Karpas-422 (cell line): ENCODE data around the gene MAN2A2. TPM values are rescaled to one million over a fixed set of nuclear protein-coding genes. Genes with fewer than 3 reads are reported as not detected.

Experiments
- DNase-seq: peaks from one replicate; pipeline ENCODE4 v3.0.0-alpha.2; 2015
- H2AFZ ChIP-seq: fragments of 200-600 bp; sonication (generic); 2 replicates; pipeline ENCODE4 v1.6.1; 2014; ENCODE audit warnings: antibody characterized with exemption, low read length, mixed read lengths
- H3K27ac ChIP-seq: fragments of 200-600 bp; sonication (generic); 2 replicates; pipeline ENCODE4 v1.5.1; 2014; ENCODE audit warnings: mild to moderate bottlenecking, low read length, moderate library complexity
- H3K27me3 ChIP-seq: fragments of 200-600 bp; sonication (generic); 2 replicates; pipeline ENCODE4 v1.6.1; 2014; ENCODE audit warnings: low read length, mixed read lengths
- H3K36me3 ChIP-seq: fragments of 200-600 bp; sonication (generic); 2 replicates; pipeline ENCODE4 v1.6.1; 2014; ENCODE audit warnings: low read length, mixed read lengths; ENCODE audit not compliant: insufficient read depth
- H3K4me1 ChIP-seq: fragments of 200-600 bp; sonication (generic); 2 replicates; pipeline ENCODE4 v1.6.1; 2014; ENCODE audit warnings: mild to moderate bottlenecking, low read length, mixed read lengths
- H3K4me2 ChIP-seq: fragments of 200-600 bp; sonication (generic); 2 replicates; pipeline ENCODE4 v1.6.1; 2014; ENCODE audit warnings: low read length, low read depth, mild to moderate bottlenecking; ENCODE audit not compliant: poor library complexity, severe bottlenecking
- H3K4me3 ChIP-seq: fragments of 200-600 bp; sonication (generic); 2 replicates; pipeline ENCODE4 v1.5.1; 2014; ENCODE audit warnings: mild to moderate bottlenecking, antibody characterized with exemption, low read length, mixed read lengths
- H3K79me2 ChIP-seq: fragments of 200-600 bp; sonication (generic); 2 replicates; pipeline ENCODE4 v1.6.1; 2014; ENCODE audit warnings: mild to moderate bottlenecking, low read length, mixed read lengths
- H3K9ac ChIP-seq: fragments of 200-600 bp; sonication (generic); 2 replicates; pipeline ENCODE4 v1.6.0; 2014; ENCODE audit warnings: low read length
- H3K9me2 ChIP-seq: fragments of 200-600 bp; sonication (generic), shearing (Covaris generic); replicated peaks from 2 replicates; pipeline ENCODE4 v1.6.0; 2014; ENCODE audit warnings: mild to moderate bottlenecking, low read length, moderate library complexity; ENCODE audit not compliant: insufficient read depth
- H3K9me3 ChIP-seq: fragments of 300-700, 200-600 bp; sonication (generic); 2 replicates; pipeline ENCODE4 v1.6.1; 2014; ENCODE audit warnings: low read length, mixed read lengths
- H4K20me1 ChIP-seq: fragments of 200-600 bp; sonication (generic); 2 replicates; pipeline ENCODE4 v1.6.1; 2014; ENCODE audit warnings: mild to moderate bottlenecking, antibody characterized with exemption, low read length, low read depth; ENCODE audit not compliant: insufficient read depth
- total RNA-seq: library from RNA; depleted of rRNA; stranded (reverse); fragments of >200 nt; shearing (Covaris generic); gene quantifications from 2 replicates; pipeline ENCODE4 v1.2.3, GENCODE V29; 2014; ENCODE audit warnings: low replicate concordance

The MAN2A2 gene
- total RNA-seq, 1 experiment from 2014 or later = 60.8 TPM

- H3K4me1 ChIP-seq = peaks cover 7% of the 10 kb centered on the region
- no peaks in the 10 kb centered on the region for H4K20me1 ChIP-seq
- H3K4me3 ChIP-seq = no peak overlapping the region
- DNase-seq = no peak
- H3K79me2 ChIP-seq = no peaks in the 10 kb centered on the region
- no peaks in the 10 kb centered on the region for H3K27me3 ChIP-seq
- H3K9ac ChIP-seq = no peak overlapping the region
- no peaks in the 10 kb centered on the region for H3K9me2 ChIP-seq
- no peak overlapping the region for H2AFZ ChIP-seq
- H3K9me3 ChIP-seq = no peaks in the 10 kb centered on the region
- H3K4me2 ChIP-seq = no peak overlapping the region
- H3K36me3 ChIP-seq = peaks cover 12% of the 10 kb centered on the region
- H3K27ac ChIP-seq = no peak overlapping the region
These were observed 47.0 kb downstream of the MAN2A2 start for GRCh38 chr15:90949979-90950675.

- H3K36me3 ChIP-seq = peaks cover 11% of the 10 kb centered on the region
- H3K27ac ChIP-seq = no peak overlapping the region
- no peaks in the 10 kb centered on the region for H3K27me3 ChIP-seq
- H3K9ac ChIP-seq = no peak overlapping the region
- H3K4me1 ChIP-seq = peaks cover 12% of the 10 kb centered on the region
- peaks cover 5% of the 10 kb centered on the region for H3K79me2 ChIP-seq
- H3K4me2 ChIP-seq = no peak overlapping the region
- no peak for DNase-seq
- H3K9me3 ChIP-seq = no peaks in the 10 kb centered on the region
- H2AFZ ChIP-seq = no peak overlapping the region
- no peaks in the 10 kb centered on the region for H3K9me2 ChIP-seq
- no peaks in the 10 kb centered on the region for H4K20me1 ChIP-seq
- no peak overlapping the region for H3K4me3 ChIP-seq
These were observed 47.6 kb downstream of the MAN2A2 start for GRCh38 chr15:90950676-90951075.

- peaks cover 20% of the 10 kb centered on the region for H3K4me1 ChIP-seq
- H3K4me3 ChIP-seq = no peak overlapping the region
- H2AFZ ChIP-seq = no peak overlapping the region
- H3K27ac ChIP-seq = no peak overlapping the region
- no peaks in the 10 kb centered on the region for H3K27me3 ChIP-seq
- no peaks in the 10 kb centered on the region for H3K9me3 ChIP-seq
- H4K20me1 ChIP-seq = no peaks in the 10 kb centered on the region
- peaks cover 11% of the 10 kb centered on the region for H3K36me3 ChIP-seq
- no peaks in the 10 kb centered on the region for H3K9me2 ChIP-seq
- H3K9ac ChIP-seq = no peak overlapping the region
- peaks cover 20% of the 10 kb centered on the region for H3K79me2 ChIP-seq
- no peak for DNase-seq
- H3K4me2 ChIP-seq = no peak overlapping the region
These were observed 50.0 kb downstream of the MAN2A2 start for GRCh38 chr15:90952901-90953677.

GRCh38 chr15:90953947-90954711, 51.0 kb downstream of the MAN2A2 start:
- no peak for DNase-seq
- peak overlapping the region; percentile 97 for H3K4me2 ChIP-seq
- no peak overlapping the region for H3K4me3 ChIP-seq
- H3K9me2 ChIP-seq = no peaks in the 10 kb centered on the region
- peak overlapping the region; percentile 93; the same call in 1 of the 2 replicates for H3K27ac ChIP-seq
- H3K9ac ChIP-seq = no peak overlapping the region
- H3K36me3 ChIP-seq = peaks cover 11% of the 10 kb centered on the region
- peaks cover 20% of the 10 kb centered on the region for H3K4me1 ChIP-seq
- no peaks in the 10 kb centered on the region for H3K9me3 ChIP-seq
- H2AFZ ChIP-seq = no peak overlapping the region
- H4K20me1 ChIP-seq = no peaks in the 10 kb centered on the region
- peaks cover 20% of the 10 kb centered on the region for H3K79me2 ChIP-seq
- no peaks in the 10 kb centered on the region for H3K27me3 ChIP-seq

GRCh38 chr15:90954712-90955623, 51.9 kb downstream of the MAN2A2 start, which contains the start of gene RCCD1:
Gene RCCD1 (plus strand): TSS chr15:90954884. CDS start chr15:90956735, 1,851 bp downstream.
- Histone ChIP-seq H3K4me1 (peaks cover 20% of the 10 kb centered on the region), H3K9me3 (no peaks in the 10 kb centered on the region), H3K27ac (peak within 1 kb of the TSS; percentile 93), H2AFZ (peak within 1 kb of the TSS; percentile 76; the same call in 1 of the 2 replicates), H3K9ac (peak within 1 kb of the TSS; percentile 95), H4K20me1 (no peaks in the 10 kb centered on the region), H3K4me2 (peak within 1 kb of the TSS; percentile 97), H3K79me2 (peaks cover 20% of the 10 kb centered on the region), H3K27me3 (no peaks in the 10 kb centered on the region), H3K9me2 (no peaks in the 10 kb centered on the region), H3K4me3 (peak within 1 kb of the TSS; percentile 75), H3K36me3 (peaks cover 8% of the 10 kb centered on the region)
- peak; percentile 98 for DNase-seq

GRCh38 chr15:90955624-90956273, 52.6 kb downstream of the MAN2A2 start:
- peaks cover 20% of the 10 kb centered on the region for H3K4me1 ChIP-seq
- peak overlapping the region; percentile 95 for H3K9ac ChIP-seq
- peaks cover 5% of the 10 kb centered on the region for H3K36me3 ChIP-seq
- no peak overlapping the region for H2AFZ ChIP-seq
- H3K9me3 ChIP-seq = no peaks in the 10 kb centered on the region
- peak overlapping the region; percentile 93 for H3K27ac ChIP-seq
- H3K4me3 ChIP-seq = peak overlapping the region; percentile 75
- no peaks in the 10 kb centered on the region for H3K9me2 ChIP-seq
- H3K79me2 ChIP-seq = peaks cover 20% of the 10 kb centered on the region
- H3K4me2 ChIP-seq = peak overlapping the region; percentile 97
- no peaks in the 10 kb centered on the region for H4K20me1 ChIP-seq
- H3K27me3 ChIP-seq = no peaks in the 10 kb centered on the region
- DNase-seq = no peak

GRCh38 chr15:90956274-90957030, 53.4 kb downstream of the MAN2A2 start:
- no peak overlapping the region for H3K27ac ChIP-seq
- no peaks in the 10 kb centered on the region for H3K9me3 ChIP-seq
- H3K4me2 ChIP-seq = peak overlapping the region; percentile 97
- H3K9ac ChIP-seq = peak overlapping the region; percentile 95
- H3K27me3 ChIP-seq = no peaks in the 10 kb centered on the region
- peaks cover 5% of the 10 kb centered on the region for H3K36me3 ChIP-seq
- H4K20me1 ChIP-seq = no peaks in the 10 kb centered on the region
- no peak overlapping the region for H2AFZ ChIP-seq
- peaks cover 20% of the 10 kb centered on the region for H3K4me1 ChIP-seq
- H3K4me3 ChIP-seq = peak overlapping the region; percentile 75
- H3K79me2 ChIP-seq = peaks cover 20% of the 10 kb centered on the region
- H3K9me2 ChIP-seq = no peaks in the 10 kb centered on the region
- no peak for DNase-seq
